Loucy (cell line): ENCODE results near the gene ZNF277.

Experiments used
- CTCF ChIP-seq: fragments of 200-600 bp; sonication (generic); conservative IDR thresholded peaks from 2 replicates; pipeline ENCODE4 v1.5.1; 2014; ENCODE audit warnings: mild to moderate bottlenecking, antibody characterized with exemption, low read length
- EZH2phosphoT487 ChIP-seq: fragments of 200-600 bp; IDR thresholded peaks from 2 replicates; pipeline ENCODE4 v1.6.1; 2018; ENCODE audit warnings: antibody characterized with exemption, mild to moderate bottlenecking, moderate library complexity, borderline replicate concordance

GRCh38 chr7:112292162-112292561 lies 85.7 kb downstream of the ZNF277 start:
- TF ChIP-seq CTCF: no peak
- no peak for TF ChIP-seq EZH2phosphoT487
